Germinal center (tissue), 1 donor: ENCODE measurements around the gene ST6GAL1.

Source experiments
- DNase-seq: peaks from one replicate; pipeline ENCODE4 v3.0.0; 2012; ENCODE audit warnings: mixed read lengths, low spot score

The ST6GAL1 gene

DNA sequence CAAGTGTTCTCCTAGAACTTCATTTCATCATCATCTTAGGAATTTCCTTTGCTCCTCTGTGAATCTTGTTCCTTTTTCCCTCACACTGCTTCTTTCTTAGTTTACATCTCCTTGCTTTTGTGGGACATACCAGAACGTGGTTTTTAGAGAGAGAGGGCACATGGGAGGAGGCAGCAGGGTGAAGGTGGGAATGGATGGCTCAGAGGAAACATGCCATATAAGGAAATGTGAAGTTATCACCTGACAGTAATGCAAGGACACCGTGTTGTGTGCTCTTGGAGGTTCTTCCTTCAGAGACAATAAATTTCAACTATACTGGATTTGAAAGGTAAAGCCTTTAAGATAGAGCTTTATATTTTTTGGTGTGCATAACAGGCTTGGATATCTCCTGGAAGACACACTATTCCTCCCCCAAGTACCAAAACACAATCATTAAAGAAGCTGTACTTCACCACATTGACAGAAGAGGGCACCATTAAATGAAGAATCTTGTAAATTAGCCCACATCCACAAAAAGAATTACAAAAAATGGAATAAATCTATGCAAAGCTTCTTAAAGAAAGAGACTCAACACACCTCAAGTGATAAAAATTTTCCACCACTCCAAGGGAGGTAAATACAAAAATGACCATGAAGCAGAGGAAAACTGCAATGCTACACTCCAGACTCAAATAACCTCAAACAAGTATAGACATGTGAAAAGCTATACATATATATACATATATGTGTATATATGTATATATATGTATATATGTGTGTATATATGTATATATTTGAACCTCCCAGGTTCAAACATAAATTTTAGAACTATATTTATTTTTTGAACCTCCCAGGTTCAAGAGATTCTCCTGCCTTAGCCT is 182.8 kb downstream of the ST6GAL1 start:
- peak; percentile 20 for DNase-seq

DNA sequence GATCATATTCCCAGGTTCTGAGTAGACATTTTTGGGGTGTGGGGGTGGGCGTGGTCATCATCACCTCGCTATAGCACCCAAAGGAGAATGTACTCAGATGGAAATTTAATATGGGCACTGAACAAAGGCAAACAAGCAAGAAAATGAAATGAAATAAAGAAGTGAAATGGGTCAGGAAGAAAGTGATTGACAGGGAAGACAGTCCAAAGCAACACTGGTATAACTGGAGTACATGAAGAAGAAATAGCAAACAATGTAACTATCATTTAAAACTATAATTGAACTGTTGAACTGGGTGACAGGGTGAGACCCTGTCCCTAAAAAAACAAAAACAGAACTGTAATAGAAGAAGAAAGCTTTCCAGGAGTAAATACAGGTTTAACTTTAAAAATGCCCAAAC is 184.2 kb downstream of the ST6GAL1 start:
- DNase-seq: no peak

DNA sequence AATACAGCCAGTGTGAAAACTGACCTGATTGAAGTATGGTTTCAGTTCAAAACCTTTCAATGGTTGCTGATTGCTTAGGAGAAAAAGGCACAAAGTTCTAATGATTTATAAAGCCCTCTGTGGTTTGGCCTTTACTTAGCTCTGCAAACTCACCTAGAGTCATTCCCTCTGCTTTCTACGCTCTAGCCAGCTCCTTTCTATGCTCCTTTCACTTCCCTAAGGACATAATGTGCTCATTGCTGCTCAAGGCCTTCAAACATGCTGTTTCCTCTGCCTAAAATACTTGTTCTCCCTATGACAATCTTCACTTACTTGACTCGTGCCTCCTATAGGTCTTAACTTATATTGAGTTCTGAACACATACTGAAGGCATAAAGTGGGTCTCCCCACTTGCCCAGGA is 190.0 kb downstream of the ST6GAL1 start:
- DNase-seq: no peak

DNA sequence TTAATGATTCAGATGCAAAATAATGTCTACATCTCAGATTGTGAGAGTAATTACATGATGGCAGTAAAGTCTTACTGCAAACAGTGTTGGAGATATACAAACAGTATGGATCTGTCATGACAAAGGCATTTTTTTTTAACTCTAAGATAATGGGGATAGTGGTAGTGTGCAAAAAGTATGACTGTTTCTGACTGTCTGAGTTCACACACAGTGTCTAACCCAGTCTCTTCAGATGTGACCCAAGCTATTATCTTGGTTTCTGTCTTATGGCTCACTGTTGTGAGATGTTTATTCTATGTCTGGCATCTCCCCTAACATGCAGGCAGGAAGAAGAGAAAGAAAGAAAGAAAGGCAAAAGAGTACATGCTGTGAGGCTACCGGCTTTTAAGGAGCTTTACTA is 191.9 kb downstream of the ST6GAL1 start:
- no peak for DNase-seq

DNA sequence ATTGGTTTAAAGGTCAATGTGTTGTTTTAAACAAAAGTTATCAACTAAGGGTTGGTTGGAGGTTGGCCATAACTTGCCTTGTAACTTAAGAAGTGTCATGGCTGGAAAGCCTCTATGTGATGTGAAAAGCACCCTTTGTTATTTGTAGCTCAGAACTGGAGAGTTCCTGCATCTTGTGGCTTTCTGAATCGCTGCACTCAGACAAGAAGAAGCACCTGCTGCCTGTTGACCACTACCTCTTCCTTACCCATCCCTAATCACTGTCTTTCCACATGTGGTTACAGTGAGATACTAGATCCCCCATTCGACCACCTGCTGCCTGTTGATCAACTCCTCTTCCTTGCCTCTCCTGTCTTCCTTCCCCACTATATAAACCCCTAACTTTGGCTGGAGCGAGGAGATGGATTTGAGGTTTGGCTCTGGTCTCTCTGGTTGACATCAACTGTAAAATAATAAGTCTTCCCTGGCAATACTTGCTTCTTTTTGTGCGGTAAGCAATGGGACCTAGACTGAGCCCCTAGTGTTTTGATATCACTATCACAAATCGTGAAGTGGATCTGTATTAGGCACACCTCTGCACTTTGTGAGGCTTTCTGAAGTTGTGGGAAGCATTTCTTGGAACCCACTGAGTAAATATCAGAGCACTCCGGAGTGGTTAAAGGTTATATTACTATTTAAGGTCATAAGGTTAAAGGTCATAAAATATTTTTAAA is 195.1 kb downstream of the ST6GAL1 start:
- DNase-seq: no peak
